PC-3 (cell line): ENCODE results near the gene PCDHGB5.
"Not testable (repeated sequence)": the region's sequence is repeated elsewhere in the genome, so short reads cannot be mapped to it uniquely, and the experiment has no call there.

Source experiments
- CTCF ChIP-seq: fragments of 300-600 bp; sonication (generic); conservative IDR thresholded peaks from 2 replicates; pipeline ENCODE4 v1.5.1; 2017; ENCODE audit warnings: antibody characterized with exemption, low read depth, mild to moderate bottlenecking, low read length
- EZH2 ChIP-seq: fragments of 300-600 bp; sonication (generic); IDR thresholded peaks from one replicate; pipeline ENCODE4 v1.6.1; 2017; ENCODE audit warnings: antibody characterized with exemption, mild to moderate bottlenecking, low read length; ENCODE audit not compliant: unreplicated experiment

GRCh38 chr5:141397756-141398551 is at the start of gene PCDHGB5:
- not testable (repeated sequence) for TF ChIP-seq EZH2
- peak; percentile 65 for TF ChIP-seq CTCF
